ENCODE results near the gene WDR90.
A peak's percentile ranks its signal among the peaks of the same experiment; 100 is the strongest.

The WDR90 gene

GRCh38 chr16:640614-641013 is 8.6 kb upstream of the WDR90 start:
- no peak for DNase-seq

DNA sequence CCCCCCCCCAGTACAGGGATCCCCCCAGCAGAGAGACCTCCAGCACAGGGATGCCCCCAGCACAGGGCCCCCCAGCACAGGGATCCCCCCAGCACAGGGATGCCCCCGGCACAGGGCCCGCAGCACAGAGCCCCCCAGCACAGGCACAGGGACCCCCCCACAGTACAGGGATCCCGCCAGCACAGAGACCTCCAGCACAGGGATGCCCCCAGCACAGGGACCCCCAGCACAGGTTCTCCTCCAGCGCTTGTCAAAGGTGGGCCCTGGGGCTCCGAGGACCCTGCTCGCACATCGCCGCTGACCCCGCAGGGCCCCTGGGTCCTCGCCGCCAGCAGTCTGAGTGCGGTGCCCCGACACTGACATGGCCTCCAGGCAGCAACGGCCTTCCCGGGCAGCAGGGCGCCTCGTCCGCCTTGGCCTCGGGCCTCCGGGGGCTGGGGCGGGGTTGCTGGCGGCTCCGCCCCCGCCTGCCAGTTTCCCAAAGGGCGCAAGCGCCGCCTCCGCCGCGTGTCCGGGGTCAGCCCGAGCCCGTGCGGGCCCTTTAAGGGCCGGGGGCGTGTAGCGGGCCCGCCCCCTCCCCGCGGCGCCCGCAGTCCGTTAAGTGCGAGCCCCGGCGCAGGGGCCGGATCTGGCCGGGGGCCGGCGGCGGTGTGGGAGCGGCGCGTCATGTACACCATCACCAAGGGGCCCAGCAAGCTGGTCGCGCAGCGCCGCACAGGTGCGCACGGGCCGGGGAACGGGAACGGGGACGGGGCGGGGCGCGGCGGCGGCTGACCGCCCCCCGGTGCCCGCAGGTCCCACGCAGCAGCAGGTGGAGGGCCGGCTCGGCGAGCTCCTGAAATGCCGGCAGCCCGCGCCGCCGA is 7.6 kb upstream of the WDR90 start, which contains the start of gene MCRIP2:
Gene MCRIP2 (plus strand): TSS at position 503 of the 863 bp plus-strand sequence. CDS start 164 bp downstream, at position 667.
- DNase-seq, result peak; percentile 89

DNA sequence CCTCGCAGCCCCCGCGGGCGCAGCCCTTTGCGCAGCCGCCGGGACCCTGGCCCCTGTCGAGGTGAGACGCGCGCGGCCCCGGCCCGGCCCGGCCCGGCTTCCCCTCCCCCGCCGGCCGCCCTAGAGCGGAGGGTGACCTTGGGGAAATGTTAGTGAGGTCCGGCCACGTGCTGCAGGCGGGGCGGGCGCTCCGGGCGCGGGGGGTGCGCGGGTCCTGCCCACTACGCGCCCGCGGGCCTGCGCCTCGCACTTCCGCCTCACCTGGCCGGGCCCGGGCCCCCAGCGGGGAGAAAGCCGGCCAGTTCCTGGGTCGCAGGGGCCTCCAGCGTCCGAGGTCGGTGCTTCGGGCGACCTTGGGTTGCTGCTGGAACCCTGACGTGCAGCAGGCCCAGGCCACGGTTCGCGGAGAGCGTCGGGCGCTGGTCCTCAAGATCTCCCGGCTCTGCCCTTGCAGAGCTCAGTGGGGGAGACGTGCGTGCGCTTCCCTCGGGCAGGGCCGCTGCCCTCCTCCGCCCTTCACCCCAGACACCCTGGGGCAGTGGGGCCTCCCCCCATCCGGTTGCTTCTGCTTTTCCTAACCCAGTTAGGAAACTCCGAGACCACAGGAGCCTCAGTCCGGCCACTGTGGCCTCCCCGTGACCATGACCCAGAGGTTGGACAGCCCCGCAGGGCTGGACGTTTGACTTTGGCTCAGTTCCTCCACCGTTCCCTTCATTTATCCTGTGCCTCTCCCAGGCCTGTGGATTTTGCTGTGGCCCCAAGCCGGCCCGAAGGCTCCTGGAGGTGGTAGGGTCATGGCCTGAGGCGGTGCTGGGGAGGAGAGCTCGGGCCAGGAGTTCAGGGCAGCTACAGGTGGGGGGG is 6.7 kb upstream of the WDR90 start:
- peak; percentile 54 for DNase-seq

DNA sequence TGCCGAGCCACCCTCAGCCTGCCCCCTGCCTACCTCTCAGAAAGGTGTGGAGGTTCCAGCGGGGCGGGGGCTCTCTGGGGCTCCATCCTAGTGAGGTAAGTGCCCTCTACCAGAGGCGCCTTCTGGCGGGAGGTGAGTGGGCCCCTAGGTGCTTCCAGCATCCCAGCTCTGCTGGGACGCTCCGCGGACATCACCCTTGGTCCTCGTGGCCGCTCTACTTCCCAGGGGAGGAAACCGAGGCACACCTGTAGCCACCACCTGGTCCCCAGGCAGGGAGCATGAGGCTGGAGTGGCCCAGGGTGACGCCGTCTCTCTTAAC is 6.2 kb upstream of the WDR90 start:
- no peak for DNase-seq

DNA sequence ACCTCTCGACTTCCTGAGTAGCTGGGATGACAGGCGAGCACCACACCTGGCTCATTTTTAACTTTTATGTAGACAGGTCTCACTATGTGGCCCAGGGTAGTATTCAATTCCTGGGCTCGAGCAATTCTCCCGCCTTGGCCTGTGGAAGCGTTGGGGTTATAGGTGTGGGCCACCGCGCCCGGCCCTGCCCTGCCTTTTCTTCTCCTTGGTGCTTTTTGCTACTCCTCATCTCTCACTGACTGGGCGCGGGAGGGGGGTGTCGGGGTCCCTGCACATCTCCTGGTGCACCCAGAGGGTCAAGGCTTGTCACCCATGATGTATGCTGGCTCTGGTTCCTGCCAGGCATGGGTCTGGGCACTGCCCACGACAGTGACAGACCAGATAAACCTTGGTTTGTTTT is 4.6 kb upstream of the WDR90 start:
- no peak for DNase-seq

DNA sequence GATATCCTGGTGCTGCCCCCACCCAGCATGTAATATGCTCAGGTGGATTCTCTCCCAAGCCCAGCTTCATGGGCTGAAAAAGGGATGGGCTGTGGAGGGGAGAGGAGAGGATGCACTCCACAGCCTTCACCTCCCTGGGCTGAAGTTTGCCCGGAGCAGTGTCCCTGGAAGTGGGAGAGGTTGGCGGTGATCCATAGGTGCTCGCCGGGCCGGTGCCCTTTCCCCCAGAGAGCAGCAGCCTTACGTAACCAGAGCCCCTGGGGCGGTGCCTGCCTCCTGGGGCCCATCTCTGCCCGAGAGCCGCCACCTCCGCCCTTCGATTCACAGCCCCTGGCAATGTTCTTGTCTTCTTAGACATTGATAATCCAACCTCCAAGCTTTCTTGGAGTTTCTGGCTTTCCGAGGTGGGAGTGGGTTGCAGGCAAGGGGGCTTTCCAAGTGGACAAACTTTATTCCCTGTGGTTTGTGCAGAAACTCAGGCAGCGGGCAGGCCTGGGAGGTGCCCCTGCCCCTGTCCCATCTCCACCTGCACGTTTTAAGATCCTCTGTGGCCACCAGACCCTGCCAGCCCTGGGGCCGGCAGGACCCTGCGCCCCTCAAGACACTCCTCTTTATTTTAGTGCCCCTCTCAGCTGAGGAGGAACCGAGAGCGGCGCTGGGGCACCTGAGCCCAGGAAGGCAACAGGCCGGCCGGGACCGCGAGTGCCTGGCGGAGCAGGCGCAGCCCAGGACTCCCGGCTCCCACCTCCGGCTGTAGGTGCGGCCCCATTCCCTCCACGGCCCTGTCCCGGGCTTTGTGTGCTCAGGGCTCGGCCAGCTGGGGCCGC is 3.1 kb upstream of the WDR90 start:
- DNase-seq, result no peak

- DNase-seq, result no peak
Observed at GRCh38 chr16:646679-647172, 2.4 kb upstream of the WDR90 start.

- DNase-seq, result no peak
Observed at GRCh38 chr16:647173-647902, 1.8 kb upstream of the WDR90 start.

- peak; percentile 75 for DNase-seq
Observed at GRCh38 chr16:648071-648780, 939 bp upstream of the WDR90 start.

GRCh38 chr16:649631-650030 is 466 bp downstream of the WDR90 start:
- DNase-seq, result peak; percentile 41

GRCh38 chr16:651844-652243 is 2.7 kb downstream of the WDR90 start:
- no peak for DNase-seq

DNA sequence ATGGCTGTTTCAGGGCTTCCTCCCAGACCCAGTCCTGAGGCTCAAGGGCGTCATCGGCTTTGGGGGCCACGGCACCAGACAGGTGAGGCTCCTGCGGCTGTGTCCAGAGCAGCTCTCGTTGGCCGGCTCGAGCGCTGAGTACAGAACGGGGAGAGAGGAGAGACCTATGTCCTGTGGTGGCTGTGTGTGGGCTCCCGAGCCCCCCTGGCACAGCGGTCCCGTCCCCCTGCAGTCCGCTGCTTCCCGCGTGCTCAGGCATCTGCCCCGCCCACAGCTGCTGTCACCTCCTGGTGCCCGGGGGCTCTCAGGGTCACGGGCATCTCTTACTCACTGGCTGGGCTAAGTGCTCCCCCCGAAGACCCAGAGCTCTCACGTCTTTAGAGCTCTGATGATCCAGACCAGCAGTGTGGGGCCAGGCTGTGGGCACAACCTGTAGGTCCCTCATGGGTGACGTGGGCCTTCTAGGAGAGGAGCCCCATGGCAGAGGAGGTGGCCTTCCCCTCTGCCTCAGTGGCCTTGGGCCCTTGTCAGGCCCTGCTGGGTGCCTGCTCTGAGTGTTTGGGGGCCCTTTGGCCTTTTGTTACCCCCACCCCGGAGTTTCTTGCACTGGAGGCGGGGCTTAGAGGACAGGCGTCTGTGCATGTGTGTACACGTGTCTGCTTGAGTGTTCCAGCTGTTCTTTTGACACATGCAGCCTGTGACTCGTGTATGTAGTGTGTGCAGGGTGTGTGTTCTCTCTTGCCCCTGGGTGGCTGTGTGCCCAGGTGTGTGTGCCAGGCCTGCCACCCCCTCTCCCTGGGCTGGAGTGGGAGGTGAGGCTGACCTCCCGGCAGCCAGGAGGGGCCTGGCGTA is 3.5 kb downstream of the WDR90 start:
- DNase-seq, result no peak

DNA sequence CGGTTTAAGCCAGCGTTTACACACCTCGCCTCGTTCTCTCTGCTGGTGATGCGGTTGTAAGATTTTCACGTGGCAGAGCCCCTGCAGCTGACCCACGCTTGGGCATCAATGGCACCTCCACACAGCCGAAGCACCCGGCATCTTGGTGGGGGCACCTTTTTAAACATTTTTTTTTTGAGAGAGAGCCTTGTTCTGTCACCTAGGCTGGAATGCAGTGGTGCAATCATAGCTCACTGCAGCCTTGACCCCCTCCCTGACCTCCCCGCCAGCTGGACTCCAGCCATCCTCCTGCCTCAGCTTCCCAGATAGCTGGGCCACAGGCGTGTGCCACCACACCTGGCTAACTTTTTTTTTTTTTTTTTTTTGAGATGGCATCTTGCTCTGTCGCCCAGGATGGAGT is 4.9 kb downstream of the WDR90 start:
- no peak for DNase-seq

GRCh38 chr16:657487-657886 is 8.3 kb downstream of the WDR90 start:
- DNase-seq, result no peak

DNA sequence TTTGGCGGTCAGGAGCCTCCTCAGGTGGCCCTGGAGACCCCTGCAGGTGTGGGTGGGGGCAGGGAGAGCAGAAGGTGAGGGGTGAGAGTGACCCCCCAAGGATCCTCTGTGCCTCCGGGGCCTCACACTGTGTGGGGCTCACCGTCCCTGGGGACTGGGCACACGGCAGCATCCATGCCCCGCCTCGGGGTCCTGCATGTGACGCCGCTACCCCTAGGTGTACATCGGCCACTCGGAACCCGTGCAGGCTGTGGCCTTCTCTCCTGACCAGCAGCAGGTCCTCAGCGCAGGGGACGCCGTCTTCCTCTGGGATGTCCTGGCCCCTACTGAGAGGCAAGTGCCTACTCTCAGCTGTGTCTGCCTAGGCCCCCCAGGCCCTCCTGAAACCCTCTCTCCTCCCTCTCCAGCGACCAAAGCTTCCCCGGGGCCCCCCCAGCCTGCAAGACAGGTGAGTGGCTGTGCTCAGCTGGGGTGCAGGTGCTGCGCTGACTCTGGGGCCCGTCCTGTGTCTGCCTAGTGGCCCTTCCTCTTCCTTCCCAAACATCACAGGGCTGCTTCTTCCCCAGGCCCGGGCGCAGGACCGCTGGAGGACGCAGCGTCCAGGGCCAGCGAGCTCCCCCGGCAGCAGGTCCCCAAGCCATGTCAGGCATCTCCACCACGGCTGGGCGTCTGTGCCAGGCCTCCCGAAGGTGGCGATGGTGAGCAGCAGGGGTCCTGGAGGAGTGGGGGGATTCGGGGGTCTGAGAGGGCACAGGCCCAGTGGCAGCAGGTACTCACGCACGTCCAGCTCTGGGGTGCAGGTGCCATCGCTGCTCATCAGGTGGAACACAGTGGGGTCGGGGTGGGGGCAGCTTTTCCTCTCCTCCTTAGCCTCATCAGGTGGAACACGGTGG is 9.8 kb downstream of the WDR90 start:
- no peak for DNase-seq

DNA sequence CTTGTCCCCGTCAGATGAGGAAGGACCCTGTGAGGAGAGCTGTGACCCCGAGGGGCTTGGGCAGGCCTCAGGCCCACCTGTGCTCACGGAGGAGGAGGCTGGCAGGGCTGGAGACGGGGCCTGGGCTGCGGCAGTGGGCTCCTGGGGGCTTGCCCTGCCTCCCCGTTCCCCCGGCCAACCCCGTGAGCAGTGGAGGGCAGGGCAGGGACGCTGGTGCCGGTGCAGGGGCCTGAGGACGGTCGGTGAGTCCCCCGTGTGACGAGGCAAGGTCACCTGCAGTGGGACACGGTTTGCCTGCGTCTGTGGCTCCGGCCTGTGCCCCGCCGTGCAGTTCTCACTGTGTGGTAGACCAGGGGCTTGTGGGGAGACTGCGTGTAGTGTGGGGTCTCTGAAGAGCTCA is 10.5 kb downstream of the WDR90 start:
- DNase-seq, result no peak

DNA sequence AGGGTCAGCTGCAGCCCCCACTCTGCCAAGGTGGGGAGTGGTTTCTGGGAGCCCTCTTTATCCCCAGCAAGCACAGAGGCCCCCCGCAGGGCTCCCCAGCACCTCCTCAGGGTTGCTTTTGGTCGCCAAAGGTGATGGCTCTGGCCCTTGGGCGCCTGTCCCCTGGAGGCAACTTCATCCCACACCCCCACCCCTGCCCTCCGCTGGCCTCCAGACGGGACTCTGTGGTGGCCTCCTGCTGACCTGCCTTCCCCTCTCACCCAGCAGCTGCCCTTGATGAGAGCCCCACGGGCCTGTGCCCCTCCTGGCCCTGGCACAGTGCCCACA is 10.9 kb downstream of the WDR90 start:
- DNase-seq, result no peak

DNA sequence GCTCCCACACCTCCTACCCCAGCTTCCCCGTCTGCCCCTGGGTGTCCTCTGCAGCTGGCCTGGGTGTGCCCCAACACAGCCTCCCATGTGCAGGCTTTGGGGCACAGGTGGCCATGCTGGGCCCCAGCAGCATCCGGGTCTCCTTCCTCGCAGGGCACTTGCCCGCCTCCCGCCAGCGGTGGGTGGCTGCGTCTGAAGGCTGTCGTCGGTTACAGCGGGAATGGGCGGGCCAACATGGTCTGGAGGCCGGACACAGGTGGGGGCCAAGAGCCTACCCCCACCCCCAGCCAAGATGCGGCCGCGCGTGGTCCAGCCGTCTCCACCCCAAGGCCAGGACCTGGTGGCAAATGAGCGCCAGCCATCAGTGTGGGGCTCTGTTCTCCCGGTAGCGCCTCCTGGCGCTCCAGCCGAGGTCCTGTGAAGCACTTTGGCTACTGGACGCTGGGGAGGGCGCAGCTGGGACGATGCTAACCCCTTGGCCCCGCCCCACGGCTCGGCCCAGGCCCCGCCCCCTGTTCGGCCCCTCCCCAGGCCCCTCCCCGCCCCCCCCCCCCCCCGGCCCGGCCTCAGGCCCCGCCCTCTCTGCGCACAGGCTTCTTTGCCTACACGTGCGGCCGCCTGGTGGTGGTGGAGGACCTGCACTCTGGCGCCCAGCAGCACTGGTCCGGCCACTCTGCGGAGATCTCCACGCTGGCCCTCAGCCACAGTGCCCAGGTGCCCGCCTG is 11.5 kb downstream of the WDR90 start:
- peak; percentile 80 for DNase-seq

All from activated CD4-positive, alpha-beta T cell treated with anti-CD3 and anti-CD28 coated beads, Interleukin-2, Interleukin-6, amounts not matched to agents 100 ng/mL and 50 ng/mL, durations not matched to agents 16 hours and 8 hours (primary cell).